ENCODE data around the gene ERCC1.
"Not testable (repeated sequence)": the region's sequence is repeated elsewhere in the genome, so short reads cannot be mapped to it uniquely, and the experiment has no call there.

ERCC1 gene

DNA sequence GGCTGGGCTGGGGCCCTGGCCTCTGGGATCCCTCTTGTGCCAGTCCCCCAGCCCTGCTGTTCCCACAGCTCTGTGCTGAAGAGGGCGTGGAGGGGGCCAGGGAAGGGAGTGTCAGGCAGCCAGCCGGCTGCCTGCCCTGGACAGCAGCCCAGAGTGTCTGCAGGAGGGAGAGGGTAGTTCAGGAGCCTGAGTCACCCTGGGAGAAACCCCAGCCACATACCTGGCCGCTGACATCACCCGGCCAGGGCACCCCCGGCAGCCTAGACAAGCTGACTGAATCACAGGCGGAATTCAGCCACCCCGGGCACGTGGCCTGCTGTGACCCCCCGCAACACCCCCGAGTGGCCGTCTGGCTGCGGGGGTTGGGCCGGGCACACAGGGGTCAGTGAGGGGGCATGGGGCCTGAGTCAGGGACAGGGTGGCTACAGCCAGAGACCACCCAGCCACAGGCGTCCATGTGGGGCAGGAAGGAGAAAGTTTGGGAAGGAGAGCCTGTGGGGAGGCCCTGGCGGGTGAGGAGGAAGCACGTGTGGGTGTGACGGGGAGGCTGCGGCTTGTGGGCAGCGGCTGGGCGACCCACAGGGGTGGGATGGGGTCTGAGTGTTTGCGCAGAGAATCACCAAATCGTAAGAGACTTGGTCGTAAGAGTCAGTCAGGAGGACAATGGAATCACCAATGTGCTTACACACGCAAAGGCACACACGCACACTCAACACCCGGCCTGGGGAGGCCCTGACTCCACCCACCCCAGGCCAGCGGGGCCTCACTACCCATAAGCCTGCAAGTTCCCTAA lies 32.2 kb upstream of the ERCC1 start:
- no peak for DNase-seq (ENCODE audit: low spot score)

DNA sequence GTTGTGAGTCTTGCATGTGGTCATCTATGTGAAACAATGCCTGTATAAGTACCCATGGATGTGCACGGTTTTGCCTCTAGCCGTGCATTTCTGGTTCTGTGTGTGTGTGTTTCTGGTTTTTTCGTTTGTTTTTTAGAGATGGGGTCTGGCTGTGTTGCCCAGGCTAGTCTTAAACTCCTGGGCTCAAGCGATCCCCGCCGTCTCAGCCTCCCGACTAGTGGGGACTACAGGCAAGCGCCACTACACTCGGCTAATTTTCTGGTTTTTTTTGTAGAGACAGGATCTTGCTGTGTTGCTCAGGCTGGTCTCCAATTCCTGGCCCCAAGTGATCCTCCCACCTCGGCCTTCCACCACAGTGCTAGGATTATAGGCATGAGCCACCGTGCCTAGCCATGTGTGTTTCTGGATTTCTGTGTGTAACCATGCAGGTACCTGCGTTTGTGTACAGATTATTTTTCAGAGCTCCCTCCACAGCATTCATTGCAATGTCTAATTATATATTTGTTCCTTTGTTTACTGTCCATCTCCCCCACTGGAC lies 28.2 kb upstream of the ERCC1 start:
- no peak for DNase-seq (ENCODE audit: low spot score)

DNA sequence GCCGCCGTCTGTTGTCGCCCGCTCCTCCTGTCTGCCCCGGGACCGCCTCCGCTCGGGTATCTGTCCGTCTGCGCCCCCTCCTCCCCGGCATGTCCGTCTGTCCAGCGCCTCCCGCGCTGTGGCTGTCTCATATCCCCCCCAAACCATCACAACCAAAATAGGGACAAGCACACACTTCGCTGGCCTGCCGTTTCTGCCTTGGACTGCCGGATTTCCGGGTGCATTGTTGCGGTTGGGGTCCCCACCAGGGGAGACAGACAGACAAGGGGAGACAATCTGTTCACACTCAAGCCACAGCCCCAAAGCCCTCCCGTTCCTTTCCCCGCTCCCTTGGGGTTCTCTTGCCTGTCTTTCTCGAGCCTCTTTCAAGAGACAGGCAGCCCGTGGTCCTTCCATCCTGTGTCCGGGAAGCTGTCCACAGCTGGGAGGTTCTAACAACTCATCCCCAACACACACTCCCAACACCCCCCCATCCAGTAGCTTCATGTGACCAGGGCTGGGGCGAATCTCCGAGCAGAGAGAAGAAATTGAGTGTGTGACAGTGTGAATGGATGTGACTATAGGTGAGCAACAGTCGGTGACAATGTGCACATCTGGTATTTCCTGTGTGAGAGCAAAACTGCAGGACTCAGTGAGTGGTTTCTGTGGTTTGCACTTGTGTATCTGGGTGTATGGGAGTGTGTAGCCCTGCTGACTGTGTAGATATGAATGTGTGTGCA lies 27.6 kb upstream of the ERCC1 start:
- DNase-seq (ENCODE audit: low spot score): no peak

DNA sequence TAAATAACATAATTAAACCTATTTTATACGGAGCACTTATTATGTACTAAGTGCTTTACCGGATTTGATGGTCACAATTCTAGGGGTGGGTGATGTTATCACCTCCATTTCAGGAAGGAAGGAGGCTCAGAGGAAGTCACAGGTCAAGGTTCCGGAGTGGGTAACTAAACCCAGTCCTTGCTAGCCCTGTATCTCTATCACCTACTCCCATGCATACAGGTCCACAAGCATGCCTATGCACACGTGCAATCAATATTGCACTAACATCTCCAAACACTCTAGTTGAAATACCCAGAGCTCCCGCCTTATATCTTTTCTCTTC lies 26.3 kb upstream of the ERCC1 start:
- no peak for DNase-seq (ENCODE audit: low spot score)

DNA sequence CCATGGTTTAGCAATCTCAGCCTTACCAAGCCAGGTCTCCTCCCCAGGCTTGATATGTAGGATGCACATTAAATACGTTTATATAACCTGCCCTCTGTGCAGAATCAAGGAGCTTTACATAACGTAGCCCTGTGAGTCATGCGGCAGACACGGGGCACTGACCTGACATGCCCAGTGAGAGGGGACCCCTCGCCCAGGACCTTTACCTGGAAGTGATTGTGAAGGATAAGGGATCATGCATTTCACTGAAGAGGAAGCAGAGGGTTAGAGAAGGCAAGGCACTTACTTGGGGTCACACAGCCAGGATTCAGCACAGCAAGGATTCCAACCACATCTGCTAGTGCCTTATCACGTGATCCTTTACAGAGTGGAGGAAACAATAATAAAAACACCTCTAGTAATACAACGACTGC lies 25.2 kb upstream of the ERCC1 start:
- DNase-seq (ENCODE audit: low spot score): no peak

DNA sequence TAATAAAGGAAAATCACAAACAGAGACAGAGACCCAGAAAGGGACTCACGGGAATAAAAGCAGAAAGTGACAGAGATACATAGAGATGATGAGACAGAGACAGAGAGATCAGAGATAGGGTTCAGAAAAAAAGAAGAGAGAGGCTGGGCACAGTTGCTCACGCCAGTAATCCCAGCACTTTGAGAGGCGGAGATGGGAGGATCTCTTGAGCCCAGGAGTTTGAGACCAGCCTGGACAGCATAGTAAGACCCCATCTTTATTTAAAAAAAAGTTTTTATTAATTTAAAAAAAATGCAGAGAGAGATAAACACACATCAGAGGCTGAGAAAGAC lies 24.7 kb upstream of the ERCC1 start:
- DNase-seq (ENCODE audit: low spot score): no peak

DNA sequence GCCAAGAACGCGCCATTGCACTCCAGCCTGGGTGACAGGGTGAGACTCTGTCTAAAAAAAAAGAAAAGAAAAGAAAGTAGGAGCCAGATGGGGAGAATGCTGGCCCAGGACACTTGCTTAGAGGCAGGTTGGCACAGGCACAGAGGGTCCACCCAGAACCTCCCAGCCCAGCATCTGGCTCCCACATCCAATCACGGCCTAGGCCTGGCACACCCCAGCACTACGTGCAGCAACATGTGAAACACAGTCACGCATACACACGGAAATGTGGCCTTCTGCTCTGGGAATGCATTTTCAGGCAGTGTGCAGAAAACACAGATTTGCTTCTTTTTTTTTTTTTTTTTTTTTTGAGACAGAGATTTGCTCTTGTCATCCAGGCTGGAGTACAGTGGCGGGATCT lies 23.2 kb upstream of the ERCC1 start:
- no peak for DNase-seq (ENCODE audit: low spot score)

DNA sequence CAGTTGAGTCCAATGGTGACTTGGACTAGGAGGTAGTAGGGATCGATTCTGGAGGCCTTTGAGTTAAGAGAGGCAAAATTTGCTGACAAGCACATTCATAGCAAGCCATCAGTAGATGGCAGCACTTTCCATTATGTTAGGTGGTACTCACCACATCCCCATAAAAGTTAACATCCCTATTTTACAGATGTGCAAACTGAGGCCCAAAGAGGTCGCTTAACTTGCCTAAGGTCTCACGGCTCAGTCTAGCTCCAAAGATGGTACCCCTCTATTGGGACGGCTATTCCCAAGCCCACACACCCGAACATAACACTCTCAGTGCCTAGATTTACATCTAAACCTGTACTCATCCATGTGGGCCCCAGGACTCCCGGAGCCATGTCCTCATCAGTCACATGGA lies 22.6 kb upstream of the ERCC1 start:
- peak; percentile 59 for DNase-seq (ENCODE audit: low spot score)

DNA sequence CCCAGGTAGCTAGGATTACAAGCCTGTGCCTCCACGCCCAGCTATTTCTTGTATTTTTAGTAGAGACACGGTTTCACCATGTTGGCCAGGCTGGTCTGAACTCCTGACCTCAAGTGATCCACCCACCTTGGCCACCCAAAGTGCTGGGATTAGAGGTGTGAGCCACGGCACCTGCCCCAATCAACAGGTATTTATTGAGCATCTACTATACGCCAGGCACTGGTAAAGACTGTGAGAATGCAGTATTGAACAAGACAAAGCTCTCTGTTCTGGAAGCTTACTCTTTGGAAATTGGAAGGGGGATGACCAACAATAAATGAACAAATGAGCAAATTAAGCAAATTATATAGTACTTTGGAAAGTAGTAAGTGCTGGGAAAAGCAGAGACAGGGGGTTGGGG lies 21.4 kb upstream of the ERCC1 start:
- no peak for DNase-seq (ENCODE audit: low spot score)

DNA sequence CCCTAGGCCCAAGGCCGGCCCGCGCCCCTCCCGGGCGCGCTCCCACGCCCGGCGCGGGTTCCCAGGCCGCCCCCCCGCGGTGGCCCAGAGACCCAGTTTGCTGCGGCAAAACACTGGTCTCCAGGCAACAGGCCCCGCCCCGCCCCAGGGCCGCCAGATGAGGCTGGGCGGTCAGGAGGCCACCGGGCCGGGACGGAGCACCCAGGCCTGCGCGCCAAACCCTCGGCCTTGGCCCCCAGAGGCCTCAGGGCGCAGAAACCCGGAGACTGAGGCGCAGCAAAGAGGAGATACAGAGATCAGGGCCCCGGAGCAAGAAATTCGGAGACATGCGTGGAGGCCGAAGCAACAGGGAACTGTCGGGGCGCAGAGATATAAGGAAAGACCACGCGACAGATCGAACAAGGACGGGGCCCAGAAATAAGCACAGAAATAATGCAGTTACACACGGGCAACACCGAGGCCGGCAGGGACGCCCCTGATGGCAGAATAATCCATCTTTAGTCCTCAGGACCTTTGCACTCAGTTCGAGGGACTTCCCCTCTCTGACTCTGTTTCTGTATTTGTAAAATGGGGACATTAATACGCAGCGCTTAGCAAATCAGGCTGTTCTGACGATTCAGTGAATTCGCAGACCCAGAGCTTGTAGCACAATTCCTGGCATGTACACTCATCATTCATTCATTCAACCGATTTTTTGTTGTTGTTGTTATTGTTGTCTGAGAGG lies 20.8 kb upstream of the ERCC1 start:
- DNase-seq (ENCODE audit: low spot score): peak; percentile 70

DNA sequence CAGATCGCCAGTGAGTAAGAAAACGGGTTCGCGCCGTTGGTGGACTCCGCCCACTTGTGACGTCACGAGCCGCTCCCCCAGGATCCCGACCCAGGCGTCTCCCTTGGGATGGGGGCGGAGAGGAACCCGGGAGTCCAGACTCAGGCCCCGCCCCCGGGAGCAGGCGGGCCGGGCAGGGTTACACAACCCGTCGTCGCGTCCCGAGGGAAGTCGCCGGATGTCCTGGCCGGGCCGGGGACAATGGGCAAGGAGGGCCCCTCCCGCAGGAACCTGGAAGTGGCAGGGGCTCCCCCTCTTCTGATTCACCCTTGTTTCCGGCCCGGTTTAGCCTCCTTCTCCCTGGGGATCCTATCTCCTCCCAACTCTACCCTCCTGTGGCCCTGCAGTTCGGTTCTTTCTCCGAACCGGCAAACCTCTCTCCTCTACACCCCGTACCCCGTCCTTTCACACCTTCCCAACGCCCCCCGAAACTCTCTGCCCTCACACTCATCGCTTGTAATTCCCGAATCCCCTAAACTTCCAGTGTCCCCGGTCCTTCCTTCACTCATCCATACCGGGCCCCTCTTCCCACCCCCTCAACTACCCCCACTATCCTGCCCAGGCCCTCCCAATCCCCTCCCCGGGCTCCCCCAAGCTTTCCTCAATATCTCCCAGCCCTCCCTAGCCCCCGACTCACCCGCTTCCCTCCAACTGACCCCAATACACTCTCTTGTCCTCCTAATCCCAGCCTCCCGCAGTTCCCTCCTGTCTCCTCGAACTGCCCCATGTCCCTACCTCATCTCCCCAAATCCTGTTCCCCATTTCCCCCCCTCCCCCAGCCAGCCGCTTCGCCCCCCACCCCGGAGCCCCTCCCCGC lies 20.0 kb upstream of the ERCC1 start:
- DNase-seq (ENCODE audit: low spot score): peak; percentile 82

DNA sequence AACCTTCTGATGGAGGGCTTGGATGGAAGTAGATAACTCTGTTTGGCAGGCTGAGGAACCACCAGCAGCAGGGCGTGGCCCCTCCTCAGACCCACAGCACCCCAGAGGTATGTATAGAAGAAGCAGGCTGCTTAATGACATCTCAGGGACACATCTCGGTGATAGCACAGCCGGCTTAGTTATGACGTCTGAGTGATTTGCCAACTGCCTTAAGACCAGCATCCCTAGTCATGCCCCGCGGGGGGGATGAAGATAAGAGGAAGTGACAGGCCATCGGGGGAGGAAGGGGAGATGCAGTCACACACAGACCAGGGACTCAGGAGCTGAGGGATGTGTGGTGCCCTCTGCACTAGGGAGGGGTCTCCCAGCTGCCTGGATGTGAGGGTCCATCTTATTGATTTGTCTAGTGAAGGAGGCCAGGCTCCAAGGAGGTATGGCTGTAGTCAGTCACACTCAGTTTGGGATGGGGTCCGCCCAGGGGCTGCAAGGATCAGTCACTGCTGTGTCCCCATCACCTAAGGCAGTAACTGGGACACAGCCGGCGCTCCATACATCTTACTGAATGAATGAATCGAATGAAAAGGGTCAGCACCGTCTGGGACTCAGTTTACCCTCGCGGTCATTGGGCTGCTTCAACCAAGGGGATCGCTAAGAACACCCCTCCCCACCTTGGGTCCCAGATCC lies 19.2 kb upstream of the ERCC1 start:
- DNase-seq (ENCODE audit: low spot score): peak; percentile 73

DNA sequence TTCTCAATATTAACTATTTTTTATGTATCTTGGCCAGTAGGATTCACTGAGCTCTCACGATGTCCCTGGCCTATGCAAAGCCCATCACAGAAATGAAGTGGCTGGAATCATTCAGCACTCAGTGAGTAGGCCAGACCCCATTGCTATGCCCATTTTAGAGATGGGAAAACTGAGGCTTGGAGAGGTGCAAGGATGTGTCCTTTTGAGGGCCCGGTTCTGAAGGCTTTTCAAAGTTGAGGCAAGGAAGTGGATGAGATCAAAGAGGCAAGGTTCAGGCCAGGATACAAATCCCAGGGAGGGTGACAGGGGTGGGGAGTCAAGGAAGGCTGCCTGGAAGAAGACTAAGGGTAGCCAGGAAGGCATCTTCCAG lies 18.7 kb upstream of the ERCC1 start:
- DNase-seq (ENCODE audit: low spot score): no peak

DNA sequence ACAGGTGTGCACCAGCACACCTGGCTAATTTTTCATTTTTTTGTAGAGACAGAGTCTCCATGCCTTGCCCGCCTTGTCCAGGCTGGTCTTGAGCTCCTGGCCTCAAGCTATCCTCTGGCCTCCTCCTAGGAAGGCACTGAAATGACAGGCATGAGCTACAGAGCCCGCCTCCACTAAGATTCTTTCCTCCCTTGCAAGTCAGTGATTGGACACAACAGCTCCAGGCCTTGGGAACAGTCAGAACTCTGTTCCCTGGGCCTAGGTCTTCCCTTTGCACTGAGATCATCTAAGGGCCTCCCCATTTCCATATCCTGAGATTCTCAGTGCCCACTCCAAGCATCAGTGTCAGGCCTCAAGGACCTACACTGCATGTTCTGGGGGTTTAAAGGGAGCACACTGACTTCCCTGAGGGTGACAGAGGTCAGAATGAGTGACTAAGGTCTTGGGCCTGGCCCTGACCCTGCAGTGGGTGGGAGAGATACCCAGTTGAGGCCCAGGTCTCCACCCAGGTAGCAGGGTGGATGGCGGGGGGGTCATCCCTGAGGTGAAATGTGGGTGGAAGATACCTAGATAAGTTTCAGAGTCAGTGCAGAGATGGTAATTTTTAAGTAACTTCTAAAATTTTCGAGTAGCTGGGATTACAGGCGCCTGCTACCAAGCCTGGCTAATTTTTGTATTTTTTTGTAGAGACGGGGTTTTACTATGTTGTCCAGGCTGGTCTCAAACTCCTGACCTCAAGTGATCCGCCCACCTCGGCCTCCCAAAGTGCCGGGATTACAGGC lies 17.3 kb upstream of the ERCC1 start:
- no peak for DNase-seq (ENCODE audit: low spot score)

DNA sequence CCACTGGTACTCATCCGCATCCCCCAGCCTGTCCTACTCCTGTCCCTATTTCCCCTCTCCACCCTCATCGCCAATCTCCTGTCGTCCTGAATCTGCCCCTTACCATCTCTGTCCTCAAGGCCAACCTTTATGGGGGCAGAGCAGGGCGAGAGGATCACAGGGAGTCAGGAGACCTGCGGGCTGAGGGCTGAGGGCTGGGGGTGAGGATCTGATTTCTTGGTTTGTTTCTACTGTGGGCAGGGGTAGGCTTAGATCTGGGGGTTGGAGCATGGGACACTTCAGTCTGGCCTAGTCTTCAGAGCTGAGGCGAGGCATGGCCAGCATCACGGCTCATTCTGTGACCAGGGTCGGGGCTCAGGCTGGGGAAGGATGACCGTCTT lies 16.5 kb upstream of the ERCC1 start:
- no peak for DNase-seq (ENCODE audit: low spot score)

DNA sequence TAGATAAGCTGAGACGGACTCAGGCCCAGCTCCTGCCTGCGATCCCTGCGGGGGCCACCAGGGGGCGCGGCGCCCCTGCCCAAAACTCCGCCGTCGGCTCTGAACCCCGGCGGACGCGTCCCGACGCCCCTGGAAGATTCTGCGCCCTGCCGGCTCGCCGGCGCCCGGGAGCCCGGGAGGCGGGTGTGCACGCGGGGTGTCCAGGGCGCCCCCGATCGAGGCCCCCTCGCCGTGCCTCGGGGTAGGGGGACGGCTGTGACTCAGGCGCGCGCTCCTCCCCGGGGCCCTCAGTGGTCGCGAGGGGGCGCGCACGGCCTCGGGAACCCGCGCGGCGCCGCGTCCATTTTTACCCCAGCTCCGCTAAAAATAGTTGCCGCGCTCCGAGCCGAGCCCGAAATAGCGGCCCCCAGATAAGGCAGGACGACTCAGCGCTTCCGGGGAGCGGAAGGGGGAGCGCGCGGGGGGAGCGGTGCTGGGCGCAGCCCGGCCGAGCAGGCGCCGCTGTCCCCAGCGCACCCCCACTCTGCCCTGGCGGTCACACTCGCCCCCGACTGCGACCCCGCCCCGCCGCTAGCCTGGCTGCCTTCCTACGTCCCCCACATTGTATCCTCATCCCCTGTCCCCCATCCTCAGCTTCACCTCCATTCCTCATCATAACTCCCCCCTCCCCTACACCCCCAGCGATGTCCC lies 16.0 kb upstream of the ERCC1 start:
- peak; percentile 86 for DNase-seq (ENCODE audit: low spot score)

DNA sequence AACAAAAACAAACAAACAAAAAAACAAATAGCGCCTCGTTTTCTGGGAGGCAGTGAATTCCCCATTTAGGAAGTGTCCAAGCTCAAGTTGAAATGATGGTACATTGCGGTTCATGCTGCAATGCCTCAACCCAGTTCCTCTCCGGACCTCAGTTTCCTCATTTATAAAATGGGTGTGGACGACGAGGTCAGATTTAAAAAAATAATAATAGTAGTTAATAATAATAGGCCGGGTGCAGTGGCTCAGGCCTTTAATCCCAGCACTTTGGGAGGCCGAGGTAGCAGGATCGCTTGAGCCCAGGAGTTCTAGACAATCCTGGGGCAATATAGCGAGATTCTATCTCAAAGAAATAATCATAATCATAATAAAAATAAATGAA lies 15.5 kb upstream of the ERCC1 start:
- no peak for DNase-seq (ENCODE audit: low spot score)

DNA sequence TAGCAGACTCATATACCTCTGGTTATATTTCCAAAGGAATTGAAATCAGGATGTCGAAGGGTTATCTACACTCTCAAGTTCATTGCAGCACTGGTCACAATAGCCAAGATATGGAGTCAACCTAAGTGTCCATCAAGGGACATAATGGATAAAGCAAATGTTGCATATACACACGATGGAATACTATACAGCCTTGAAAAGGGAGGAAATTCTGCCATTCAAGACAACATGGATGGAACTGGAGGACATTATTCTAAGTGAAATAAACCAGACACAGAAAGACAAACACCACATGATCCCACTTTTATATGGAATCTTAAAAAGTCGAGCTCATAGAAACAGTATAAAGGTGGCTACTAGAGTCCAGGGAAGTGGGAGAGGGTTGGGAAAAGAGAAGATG lies 13.6 kb upstream of the ERCC1 start:
- no peak for DNase-seq (ENCODE audit: low spot score)

DNA sequence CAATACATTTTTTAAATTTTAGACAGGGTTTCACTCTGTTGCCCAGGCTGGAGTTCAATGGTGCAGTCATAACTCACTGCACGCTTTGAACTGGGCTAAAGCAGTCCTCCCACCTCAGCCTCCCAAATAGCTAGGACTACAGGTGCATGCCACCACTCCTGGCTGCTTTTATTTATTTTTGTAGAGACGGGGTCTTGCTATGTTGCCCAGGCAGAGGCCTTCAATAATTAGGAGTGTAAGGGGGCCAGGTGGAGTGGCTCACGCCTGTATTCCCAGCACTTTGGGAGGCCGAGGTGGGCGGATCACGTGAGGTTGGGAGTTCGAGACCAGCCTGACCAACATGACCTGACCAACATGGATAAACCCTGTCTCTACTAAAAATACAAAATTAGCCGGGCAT lies 8.8 kb upstream of the ERCC1 start:
- not testable (repeated sequence) for DNase-seq (ENCODE audit: low spot score)

DNA sequence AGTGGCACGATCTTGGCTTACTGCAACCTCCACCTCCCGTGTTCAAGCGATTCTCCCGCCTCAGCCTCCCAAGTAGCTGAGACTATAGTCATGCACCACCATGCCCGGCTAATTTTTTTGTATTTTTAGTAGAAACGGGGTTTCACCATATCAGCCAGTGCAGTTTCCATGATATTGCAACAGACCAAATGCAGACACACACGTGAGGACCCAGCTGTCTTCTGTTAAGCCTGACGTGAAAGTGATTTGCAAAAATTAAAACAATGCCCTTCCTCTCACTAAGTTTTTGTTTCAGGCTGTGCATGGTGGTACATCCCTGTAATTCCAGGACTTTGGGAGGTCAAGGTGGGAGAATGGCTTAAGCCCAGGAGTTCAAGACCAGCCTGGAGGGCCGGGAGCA lies 7.3 kb upstream of the ERCC1 start:
- not testable (repeated sequence) for DNase-seq (ENCODE audit: low spot score)
